Heart left ventricle (tissue), 13 donors: ENCODE data around the gene SOCS6.

Experiments
- CTCF ChIP-seq, 12 donors: fragments of 200-600 bp; sonication (generic) in 4 of 12; IDR thresholded peaks; one replicate each; pipeline versions ENCODE4 v1.5.0 to v1.8.0; 2018 to 2022; ENCODE audit warnings: antibody characterized with exemption in 12 of 12, mild to moderate bottlenecking in 5 of 12
- POLR2A ChIP-seq, 2 donors: fragments of 450-650 bp; IDR thresholded peaks; one replicate each; pipeline ENCODE4 v1.6.1; 2017; ENCODE audit warnings: antibody characterized with exemption in 2 of 2, mild to moderate bottlenecking in 2 of 2, moderate library complexity in 2 of 2
- donor health status: ischemic (EF 13 %, LVEDD 7.1; RV severe dilation, severe dysfunction).
- donor health status: DM: no; HTN: yes; CAD: no.
- donor health status: DM: no; HTN: no; CAD: no.
- donor health status: ischemic (EF 25% LVEDD 6.9; RV normal size, moderate dysfunction).
- donor health status: ischemic (EF 25% LVEDD 5.7; RV mildly dilated, moderate dysfunction).
- donor health status: ischemic (EF 35%, LVEDD 5.7; RV mildly dilated, moderate dysfunction).
- donor health status: nonischemic (EF 11% LVEDD 7.7; RV severe dilation, severe dysfunction).
- donor health status: DM: yes; HTN: yes; CAD: no.
- donor health status: PGD.
- donor health status: ischemic (EF 29% LVEDD 5.4; RV normal size, mild dysfunction).
- donor health status: nonischemic (EF 23%, LVEDD 6.1; RV moderate dilation, normal function).

GRCh38 chr18:70276416-70277191 lies 12.2 kb upstream of the SOCS6 start:
- TF ChIP-seq POLR2A (IDR thresholded peaks at IDR 0.05) = no peak
- no peak for TF ChIP-seq CTCF (IDR thresholded peaks at IDR 0.05)
